ENCODE data around the gene ARHGEF3. TPM values are rescaled to one million over a fixed set of nuclear protein-coding genes. Genes with fewer than 3 reads are reported as not detected.

ARHGEF3 gene
- total RNA-seq, 6 experiments from 2014 or later: 1.0 to 2.9 (median 1.6) TPM

- ATAC-seq: no peak
- DNase-seq: no peak
- no peaks in the 10 kb centered on the region for H3K9me3 ChIP-seq
- H3K36me3 ChIP-seq: no peaks in the 10 kb centered on the region
- TF ChIP-seq POLR2A (IDR thresholded peaks at IDR 0.05) (no peak), CTCF (IDR thresholded peaks at IDR 0.05) (no peak)
- WGBS (ENCODE audit: insufficient coverage, low coverage, low lambda C conversion rate, missing lambda C conversion rate): 67% methylated on average over 6 of the region's 6 CpGs
- H3K4me3 ChIP-seq: no peak overlapping the region
- intact Hi-C loops (cut with DNase I): no loop called here
- no peak overlapping the region for H3K27ac ChIP-seq
- H3K27me3 ChIP-seq: no peaks in the 10 kb centered on the region
- peaks cover 0 to 11% (median 0%) of the 10 kb centered on the region in 4 donors for H3K4me1 ChIP-seq
Measured at GRCh38 chr3:56835650-56836227, 34.0 kb upstream of the ARHGEF3 start.

- TF ChIP-seq CTCF (IDR thresholded peaks at IDR 0.05): no peak
- TF ChIP-seq POLR2A (IDR thresholded peaks at IDR 0.05): no peak
- WGBS (ENCODE audit: insufficient coverage, low coverage, low lambda C conversion rate, missing lambda C conversion rate): 73% methylated on average over 2 of the region's 2 CpGs
- no peak for ATAC-seq
Measured at GRCh38 chr3:56833536-56833935, 31.8 kb upstream of the ARHGEF3 start.

GRCh38 chr3:56833022-56833421 lies 31.3 kb upstream of the ARHGEF3 start:
- H3K27me3 ChIP-seq: no peaks in the 10 kb centered on the region
- no peak for DNase-seq
- H3K9me3 ChIP-seq: no peaks in the 10 kb centered on the region
- no peak overlapping the region for H3K27ac ChIP-seq
- no peak for ATAC-seq
- TF ChIP-seq POLR2A (IDR thresholded peaks at IDR 0.05): no peak
- TF ChIP-seq CTCF (IDR thresholded peaks at IDR 0.05): no peak
- H3K36me3 ChIP-seq: no peaks in the 10 kb centered on the region
- intact Hi-C loops (cut with DNase I): no loop called here
- peaks cover 0 to 14% (median 0%) of the 10 kb centered on the region in 4 donors for H3K4me1 ChIP-seq
- no peak overlapping the region for H3K4me3 ChIP-seq

More at GRCh38 chr3:56833536-56833935, 31.8 kb upstream of the ARHGEF3 start:
- peaks cover 0 to 14% (median 0%) of the 10 kb centered on the region in 4 donors for H3K4me1 ChIP-seq
- DNase-seq: no peak
- no peaks in the 10 kb centered on the region for H3K9me3 ChIP-seq
- H3K4me3 ChIP-seq: no peak overlapping the region
- H3K27ac ChIP-seq: no peak overlapping the region
- no peaks in the 10 kb centered on the region for H3K27me3 ChIP-seq
- intact Hi-C loops (cut with DNase I): no loop called here
- H3K36me3 ChIP-seq: no peaks in the 10 kb centered on the region

- no peak for TF ChIP-seq CTCF (IDR thresholded peaks at IDR 0.05)
- no peak for TF ChIP-seq POLR2A (IDR thresholded peaks at IDR 0.05)
- Histone ChIP-seq H3K9me3 (no peaks in the 10 kb centered on the region), H3K27ac (no peak overlapping the region), H3K27me3 (no peaks in the 10 kb centered on the region), H3K4me3 (no peak overlapping the region), H3K36me3 (no peaks in the 10 kb centered on the region), H3K4me1 (peaks cover 0 to 14% (median 0%) of the 10 kb centered on the region in 4 donors)
- ATAC-seq: no peak
- WGBS (ENCODE audit: insufficient coverage, low coverage, low lambda C conversion rate, missing lambda C conversion rate): 62% methylated on average over 3 of the region's 3 CpGs
- intact Hi-C loops (cut with DNase I): no loop called here
- DNase-seq: no peak
Measured at GRCh38 chr3:56831572-56831971, 29.8 kb upstream of the ARHGEF3 start.

- no peak overlapping the region for H3K27ac ChIP-seq
- DNase-seq (no peak), ATAC-seq (peak; percentile 64 to 94 (median 78))
- no peaks in the 10 kb centered on the region for H3K36me3 ChIP-seq
- no peaks in the 10 kb centered on the region for H3K9me3 ChIP-seq
- no peak overlapping the region for H3K4me3 ChIP-seq
- intact Hi-C loops (cut with DNase I): no loop called here
- H3K27me3 ChIP-seq: no peaks in the 10 kb centered on the region
- peaks cover 0 to 14% (median 0%) of the 10 kb centered on the region in 4 donors for H3K4me1 ChIP-seq
- no peak for TF ChIP-seq CTCF (IDR thresholded peaks at IDR 0.05)
- TF ChIP-seq POLR2A (IDR thresholded peaks at IDR 0.05): no peak
- WGBS (ENCODE audit: insufficient coverage, low coverage, low lambda C conversion rate, missing lambda C conversion rate): 34% methylated on average over 2 of the region's 2 CpGs
Measured at GRCh38 chr3:56830884-56831283, 29.1 kb upstream of the ARHGEF3 start.
